ENCODE measurements around the gene ZNF445.

GRCh38 chr3:44501971-44502370, 24.5 kb upstream of the ZNF445 start:
- TF ChIP-seq POLR2AphosphoS5 (IDR thresholded peaks at IDR 0.05; ENCODE audit: low read depth, low read length) (no peak), POLR2A (IDR thresholded peaks at IDR 0.05; ENCODE audit: low read depth, low read length) (no peak)

All from GM12892 (cell line).